Measurements from ENCODE around the gene NPTX1. TPM values are rescaled to one million over a fixed set of nuclear protein-coding genes. Genes with fewer than 3 reads are reported as not detected.

Gene NPTX1
- total and polyA plus RNA-seq, 4 donors = under 0.01 TPM; not detected in 3

GRCh38 chr17:80460429-80460834, 16.0 kb downstream of the NPTX1 start:
- TF ChIP-seq JUND (IDR thresholded peaks at IDR 0.05) (no peak), HNF4G (IDR thresholded peaks at IDR 0.05) (no peak), ZBTB33 (IDR thresholded peaks at IDR 0.05) (no peak), REST (IDR thresholded peaks at IDR 0.05) (no peak), EGR1 (IDR thresholded peaks at IDR 0.05; ENCODE audit: low read depth in 2 of 2) (no peak), ATF3 (IDR thresholded peaks at IDR 0.05) (no peak), HNF4A (conservative IDR thresholded peaks at IDR 0.05) (no peak), NR2F2 (IDR thresholded peaks at IDR 0.05) (no peak), FOXA2 (IDR thresholded peaks at IDR 0.05) (no peak), MAX (IDR thresholded peaks at IDR 0.05) (no peak), CTCF (IDR thresholded peaks at IDR 0.05; ENCODE audit: low read depth, low read length, missing input control) (no peak), SP1 (IDR thresholded peaks at IDR 0.05) (no peak), GABPA (IDR thresholded peaks at IDR 0.05 in 1 of 2, conservative IDR thresholded peaks at IDR 0.05 in 1 of 2) (no peak), TAF1 (conservative IDR thresholded peaks at IDR 0.05) (no peak), FOXA1 (IDR thresholded peaks at IDR 0.05) (no peak), RXRA (IDR thresholded peaks at IDR 0.05) (no peak)
- Histone ChIP-seq H3K36me3 (ENCODE audit: control insufficient read depth in 4 of 4, insufficient read depth in 3 of 4, low read depth in 1 of 4, low read length in 3 of 4) (no peaks in the 10 kb centered on the region), H3K27me3 (ENCODE audit: control insufficient read depth in 4 of 4, insufficient read depth in 4 of 4, low read length in 3 of 4) (no peaks in the 10 kb centered on the region), H3K4me1 (ENCODE audit: control insufficient read depth in 4 of 4, insufficient read depth in 4 of 4, low read length in 3 of 4) (peaks cover 0 to 4% (median under 1%) of the 10 kb centered on the region in 4 donors), H3K4me3 (ENCODE audit: low read depth in 1 of 3, low read length in 3 of 3) (no peak overlapping the region), H3K27ac (ENCODE audit: low read depth in 1 of 2, low read length in 2 of 2) (no peak overlapping the region), H3K9me3 (ENCODE audit: control insufficient read depth in 4 of 4, low read length in 3 of 4) (no peaks in the 10 kb centered on the region), H3K9ac (ENCODE audit: low read depth in 1 of 2, low read length in 2 of 2) (no peak overlapping the region)
- DNase-seq (ENCODE audit: low spot score) = no peak
- 62% methylated on average over 8 of the region's 8 CpGs for WGBS

- no peaks in the 10 kb centered on the region for H3K27me3 ChIP-seq (ENCODE audit: control insufficient read depth in 4 of 4, insufficient read depth in 4 of 4, low read length in 3 of 4)
- 80% methylated on average over 11 of the region's 11 CpGs for WGBS
- H3K27ac ChIP-seq (ENCODE audit: low read depth in 1 of 2, low read length in 2 of 2) = no peak overlapping the region
- no peak overlapping the region for H3K9ac ChIP-seq (ENCODE audit: low read depth in 1 of 2, low read length in 2 of 2)
- no peaks in the 10 kb centered on the region for H3K9me3 ChIP-seq (ENCODE audit: control insufficient read depth in 4 of 4, low read length in 3 of 4)
- H3K4me3 ChIP-seq (ENCODE audit: low read depth in 1 of 3, low read length in 3 of 3) = no peak overlapping the region
- H3K4me1 ChIP-seq (ENCODE audit: control insufficient read depth in 4 of 4, insufficient read depth in 4 of 4, low read length in 3 of 4) = peaks cover 0 to 6% (median 4%) of the 10 kb centered on the region in 4 donors
- DNase-seq (ENCODE audit: low spot score) = no peak
- no peaks in the 10 kb centered on the region for H3K36me3 ChIP-seq (ENCODE audit: control insufficient read depth in 4 of 4, insufficient read depth in 3 of 4, low read depth in 1 of 4, low read length in 3 of 4)
- TF ChIP-seq MAX (IDR thresholded peaks at IDR 0.05) (no peak), FOXA2 (IDR thresholded peaks at IDR 0.05) (no peak), HNF4A (conservative IDR thresholded peaks at IDR 0.05) (no peak), JUND (IDR thresholded peaks at IDR 0.05) (no peak), RAD21 (IDR thresholded peaks at IDR 0.05) (no peak), YY1 (IDR thresholded peaks at IDR 0.05) (no peak), ATF3 (IDR thresholded peaks at IDR 0.05) (no peak), FOXA1 (IDR thresholded peaks at IDR 0.05) (no peak), CTCF (IDR thresholded peaks at IDR 0.05; ENCODE audit: low read depth, low read length, missing input control) (no peak), EGR1 (IDR thresholded peaks at IDR 0.05; ENCODE audit: low read depth in 2 of 2) (no peak)
Observed at GRCh38 chr17:80459234-80459633, 17.2 kb downstream of the NPTX1 start.
